ENCODE results near the gene RFX3. TPM values are rescaled to one million over a fixed set of nuclear protein-coding genes. Genes with fewer than 3 reads are reported as not detected.

RFX3 gene
- total RNA-seq, 2 donors from 2014 or later: 27.5 to 28.2 TPM

DNA sequence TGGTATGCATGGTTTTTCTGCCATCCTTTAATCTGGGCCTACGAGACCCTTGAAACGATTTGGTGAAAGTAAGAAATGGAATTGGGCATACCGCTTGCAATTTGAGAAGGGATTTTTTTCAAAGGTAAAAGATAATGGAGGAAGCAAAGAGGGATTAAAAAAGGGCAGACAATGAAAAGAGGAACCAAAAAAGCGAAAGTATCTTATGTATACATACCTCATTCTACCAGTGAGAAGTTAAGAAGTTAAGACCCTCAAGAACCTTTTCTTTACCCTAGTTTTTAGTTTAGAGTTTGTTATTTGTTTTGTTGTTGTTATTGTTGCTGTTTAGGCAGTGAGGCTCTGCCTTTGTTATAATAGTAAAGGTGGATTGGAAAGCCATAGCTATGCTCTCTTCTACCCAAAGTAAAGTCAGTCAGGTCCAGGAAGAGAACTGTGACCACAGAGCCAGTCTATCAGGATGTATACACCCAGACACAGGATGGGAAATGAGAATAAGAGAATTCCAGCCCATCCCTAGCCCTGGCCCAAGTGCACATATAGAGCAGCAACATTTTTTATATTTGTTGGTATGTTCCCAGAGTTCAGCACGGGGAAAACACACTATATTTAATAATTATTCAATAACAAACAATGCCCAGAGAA, 166.6 kb downstream of the RFX3 start:
- Histone ChIP-seq H3K27me3 (ENCODE audit: control insufficient read depth, insufficient read depth, low read length, poor library complexity, severe bottlenecking) (no peaks in the 10 kb centered on the region), H3K36me3 (ENCODE audit: control insufficient read depth, insufficient read depth, low read length) (no peaks in the 10 kb centered on the region), H3K9ac (ENCODE audit: extremely low read depth, low read length, poor library complexity, severe bottlenecking) (no peak overlapping the region), H3K4me3 (ENCODE audit: low read length) (no peak overlapping the region), H3K9me3 (ENCODE audit: control insufficient read depth, low read length) (peaks cover 4% of the 10 kb centered on the region), H3K27ac (ENCODE audit: low read depth, low read length) (no peak overlapping the region), H3K4me1 (ENCODE audit: control insufficient read depth, insufficient read depth, low read length) (no peaks in the 10 kb centered on the region)
- no peaks in the 10 kb centered on the region for H3K4me1 Mint-ChIP-seq
- no peak for DNase-seq
- H3K36me3 Mint-ChIP-seq (ENCODE audit: low read depth): peaks cover 4% of the 10 kb centered on the region
- 92 to 100% methylated on average over 3 of the region's 5 CpGs for WGBS, 2 experiments (ENCODE audit: insufficient coverage in 1 of 2, insufficient read length in 1 of 2)
- peaks cover 10% of the 10 kb centered on the region for H3K9me3 Mint-ChIP-seq
- TF ChIP-seq, protein P1, sequence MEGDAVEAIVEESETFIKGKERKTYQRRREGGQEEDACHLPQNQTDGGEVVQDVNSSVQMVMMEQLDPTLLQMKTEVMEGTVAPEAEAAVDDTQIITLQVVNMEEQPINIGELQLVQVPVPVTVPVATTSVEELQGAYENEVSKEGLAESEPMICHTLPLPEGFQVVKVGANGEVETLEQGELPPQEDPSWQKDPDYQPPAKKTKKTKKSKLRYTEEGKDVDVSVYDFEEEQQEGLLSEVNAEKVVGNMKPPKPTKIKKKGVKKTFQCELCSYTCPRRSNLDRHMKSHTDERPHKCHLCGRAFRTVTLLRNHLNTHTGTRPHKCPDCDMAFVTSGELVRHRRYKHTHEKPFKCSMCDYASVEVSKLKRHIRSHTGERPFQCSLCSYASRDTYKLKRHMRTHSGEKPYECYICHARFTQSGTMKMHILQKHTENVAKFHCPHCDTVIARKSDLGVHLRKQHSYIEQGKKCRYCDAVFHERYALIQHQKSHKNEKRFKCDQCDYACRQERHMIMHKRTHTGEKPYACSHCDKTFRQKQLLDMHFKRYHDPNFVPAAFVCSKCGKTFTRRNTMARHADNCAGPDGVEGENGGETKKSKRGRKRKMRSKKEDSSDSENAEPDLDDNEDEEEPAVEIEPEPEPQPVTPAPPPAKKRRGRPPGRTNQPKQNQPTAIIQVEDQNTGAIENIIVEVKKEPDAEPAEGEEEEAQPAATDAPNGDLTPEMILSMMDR (conservative IDR thresholded peaks at IDR 0.05): no peak
- H3K27me3 Mint-ChIP-seq (ENCODE audit: insufficient read depth): no peaks in the 10 kb centered on the region
- peak overlapping the region; percentile 48 for H3K27ac Mint-ChIP-seq
- H3K4me3 Mint-ChIP-seq: no peak overlapping the region

DNA sequence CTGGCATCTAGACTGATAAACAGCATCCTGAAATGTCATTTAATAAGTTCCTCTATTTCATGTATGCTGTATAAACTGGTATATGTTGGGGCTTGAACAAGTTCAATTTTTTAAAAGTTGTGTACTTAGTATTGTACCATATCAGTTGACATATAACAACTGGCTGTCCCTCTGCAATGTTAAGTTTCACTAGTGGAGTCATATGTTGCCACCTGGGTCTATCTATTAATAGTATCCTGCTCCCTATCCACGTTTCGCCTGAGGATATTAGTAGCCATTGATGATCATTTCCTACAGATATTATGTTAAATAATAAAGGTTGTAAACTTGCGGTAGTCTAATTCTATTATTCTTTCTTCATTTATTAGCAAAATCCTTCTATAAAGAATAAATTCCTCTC, 177.6 kb downstream of the RFX3 start:
- Mint-ChIP-seq H3K4me1 (no peaks in the 10 kb centered on the region), H3K27me3 (ENCODE audit: insufficient read depth) (no peaks in the 10 kb centered on the region), H3K36me3 (ENCODE audit: low read depth) (peaks cover 6% of the 10 kb centered on the region), H3K27ac (no peak overlapping the region), H3K4me3 (no peak overlapping the region), H3K9me3 (peaks cover 4% of the 10 kb centered on the region)
- no peak for DNase-seq
- H3K36me3 ChIP-seq (ENCODE audit: control insufficient read depth, insufficient read depth, low read length): no peaks in the 10 kb centered on the region
- no peaks in the 10 kb centered on the region for H3K27me3 ChIP-seq (ENCODE audit: control insufficient read depth, insufficient read depth, low read length, poor library complexity, severe bottlenecking)
- TF ChIP-seq, protein P1 (conservative IDR thresholded peaks at IDR 0.05): no peak
- H3K27ac ChIP-seq (ENCODE audit: low read depth, low read length): no peak overlapping the region
- H3K9ac ChIP-seq (ENCODE audit: extremely low read depth, low read length, poor library complexity, severe bottlenecking): no peak overlapping the region
- WGBS, 2 experiments (ENCODE audit: insufficient coverage in 1 of 2, insufficient read length in 1 of 2): 100% methylated on average over 2 of the region's 3 CpGs; no CpG with 5 or more reads in 1 of the 2 experiments
- H3K4me1 ChIP-seq (ENCODE audit: control insufficient read depth, insufficient read depth, low read length): no peaks in the 10 kb centered on the region
- no peaks in the 10 kb centered on the region for H3K9me3 ChIP-seq (ENCODE audit: control insufficient read depth, low read length)
- H3K4me3 ChIP-seq (ENCODE audit: low read length): no peak overlapping the region

GRCh38 chr9:3346549-3346948, 179.3 kb downstream of the RFX3 start:
- Mint-ChIP-seq H3K27ac (no peak overlapping the region), H3K4me1 (no peaks in the 10 kb centered on the region)

More at GRCh38 chr9:3346549-3346948, 179.3 kb downstream of the RFX3 start:
- 95 to 100% methylated on average over 1 to 3 of the region's 3 CpGs for WGBS, 2 experiments (ENCODE audit: insufficient coverage in 1 of 2, insufficient read length in 1 of 2)
- Histone ChIP-seq H3K4me1 (ENCODE audit: control insufficient read depth, insufficient read depth, low read length) (no peaks in the 10 kb centered on the region), H3K27ac (ENCODE audit: low read depth, low read length) (no peak overlapping the region), H3K4me3 (ENCODE audit: low read length) (no peak overlapping the region), H3K9ac (ENCODE audit: extremely low read depth, low read length, poor library complexity, severe bottlenecking) (no peak overlapping the region), H3K27me3 (ENCODE audit: control insufficient read depth, insufficient read depth, low read length, poor library complexity, severe bottlenecking) (no peaks in the 10 kb centered on the region), H3K36me3 (ENCODE audit: control insufficient read depth, insufficient read depth, low read length) (no peaks in the 10 kb centered on the region), H3K9me3 (ENCODE audit: control insufficient read depth, low read length) (no peaks in the 10 kb centered on the region)
- H3K27me3 Mint-ChIP-seq (ENCODE audit: insufficient read depth): no peaks in the 10 kb centered on the region
- no peak overlapping the region for H3K4me3 Mint-ChIP-seq
- no peaks in the 10 kb centered on the region for H3K9me3 Mint-ChIP-seq
- DNase-seq: no peak
- TF ChIP-seq, protein P1 (conservative IDR thresholded peaks at IDR 0.05): no peak
- peaks cover 2% of the 10 kb centered on the region for H3K36me3 Mint-ChIP-seq (ENCODE audit: low read depth)
